ENCODE results near the gene DSG3.

DSG3 gene, protein sequence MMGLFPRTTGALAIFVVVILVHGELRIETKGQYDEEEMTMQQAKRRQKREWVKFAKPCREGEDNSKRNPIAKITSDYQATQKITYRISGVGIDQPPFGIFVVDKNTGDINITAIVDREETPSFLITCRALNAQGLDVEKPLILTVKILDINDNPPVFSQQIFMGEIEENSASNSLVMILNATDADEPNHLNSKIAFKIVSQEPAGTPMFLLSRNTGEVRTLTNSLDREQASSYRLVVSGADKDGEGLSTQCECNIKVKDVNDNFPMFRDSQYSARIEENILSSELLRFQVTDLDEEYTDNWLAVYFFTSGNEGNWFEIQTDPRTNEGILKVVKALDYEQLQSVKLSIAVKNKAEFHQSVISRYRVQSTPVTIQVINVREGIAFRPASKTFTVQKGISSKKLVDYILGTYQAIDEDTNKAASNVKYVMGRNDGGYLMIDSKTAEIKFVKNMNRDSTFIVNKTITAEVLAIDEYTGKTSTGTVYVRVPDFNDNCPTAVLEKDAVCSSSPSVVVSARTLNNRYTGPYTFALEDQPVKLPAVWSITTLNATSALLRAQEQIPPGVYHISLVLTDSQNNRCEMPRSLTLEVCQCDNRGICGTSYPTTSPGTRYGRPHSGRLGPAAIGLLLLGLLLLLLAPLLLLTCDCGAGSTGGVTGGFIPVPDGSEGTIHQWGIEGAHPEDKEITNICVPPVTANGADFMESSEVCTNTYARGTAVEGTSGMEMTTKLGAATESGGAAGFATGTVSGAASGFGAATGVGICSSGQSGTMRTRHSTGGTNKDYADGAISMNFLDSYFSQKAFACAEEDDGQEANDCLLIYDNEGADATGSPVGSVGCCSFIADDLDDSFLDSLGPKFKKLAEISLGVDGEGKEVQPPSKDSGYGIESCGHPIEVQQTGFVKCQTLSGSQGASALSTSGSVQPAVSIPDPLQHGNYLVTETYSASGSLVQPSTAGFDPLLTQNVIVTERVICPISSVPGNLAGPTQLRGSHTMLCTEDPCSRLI

DNA sequence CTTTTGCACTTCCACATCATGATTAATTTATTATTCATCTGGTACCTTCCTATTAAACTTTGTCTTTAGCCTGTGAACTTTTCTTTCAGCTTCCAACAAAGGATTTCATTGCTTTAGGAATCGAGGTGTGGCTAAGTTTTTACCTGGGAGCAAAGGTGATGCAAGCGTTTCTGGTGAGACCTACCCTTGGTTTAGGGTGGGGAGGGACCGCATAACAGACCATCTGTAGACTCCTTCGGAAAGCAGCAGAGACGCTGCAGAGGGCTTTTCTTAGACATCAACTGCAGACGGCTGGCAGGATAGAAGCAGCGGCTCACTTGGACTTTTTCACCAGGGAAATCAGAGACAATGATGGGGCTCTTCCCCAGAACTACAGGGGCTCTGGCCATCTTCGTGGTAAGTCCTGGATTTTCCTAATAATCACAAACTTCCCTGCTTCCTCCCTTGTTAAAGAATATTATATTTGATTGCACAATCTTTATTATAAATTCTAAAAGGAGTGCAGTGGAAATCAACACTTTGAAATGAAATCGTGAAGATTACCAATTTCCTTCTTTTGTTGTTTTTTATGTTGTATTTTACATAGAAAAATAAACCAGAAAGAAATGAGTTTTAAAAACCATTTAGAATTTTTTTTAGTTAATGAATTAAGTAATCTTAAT is at the start of gene DSG3:
Gene DSG3, plus strand, starts transcription at position 212 of the 662 bp plus-strand sequence. Its CDS starts 137 bp downstream, at position 349.
- no peak for DNase-seq

DNA sequence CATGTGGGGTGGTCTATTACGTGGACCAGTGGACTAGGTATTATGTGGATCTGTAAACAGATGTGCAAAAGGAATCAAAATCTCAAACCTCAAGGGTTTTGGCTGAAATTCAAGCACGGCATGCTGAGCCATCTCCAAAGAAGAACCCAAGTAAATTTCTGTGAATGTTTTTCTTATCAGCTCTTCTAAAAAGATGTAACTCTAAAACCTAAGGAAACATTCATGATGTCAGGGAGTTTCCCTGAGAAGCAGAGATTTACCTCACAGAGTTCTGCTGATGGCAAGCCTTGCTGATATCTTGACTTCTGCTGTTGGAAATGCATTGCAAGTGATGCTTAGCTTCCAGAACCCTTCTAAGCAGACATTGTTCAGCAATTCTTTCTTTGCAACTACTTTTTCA is 49.4 kb upstream of the DSG3 start:
- DNase-seq: no peak

DNA sequence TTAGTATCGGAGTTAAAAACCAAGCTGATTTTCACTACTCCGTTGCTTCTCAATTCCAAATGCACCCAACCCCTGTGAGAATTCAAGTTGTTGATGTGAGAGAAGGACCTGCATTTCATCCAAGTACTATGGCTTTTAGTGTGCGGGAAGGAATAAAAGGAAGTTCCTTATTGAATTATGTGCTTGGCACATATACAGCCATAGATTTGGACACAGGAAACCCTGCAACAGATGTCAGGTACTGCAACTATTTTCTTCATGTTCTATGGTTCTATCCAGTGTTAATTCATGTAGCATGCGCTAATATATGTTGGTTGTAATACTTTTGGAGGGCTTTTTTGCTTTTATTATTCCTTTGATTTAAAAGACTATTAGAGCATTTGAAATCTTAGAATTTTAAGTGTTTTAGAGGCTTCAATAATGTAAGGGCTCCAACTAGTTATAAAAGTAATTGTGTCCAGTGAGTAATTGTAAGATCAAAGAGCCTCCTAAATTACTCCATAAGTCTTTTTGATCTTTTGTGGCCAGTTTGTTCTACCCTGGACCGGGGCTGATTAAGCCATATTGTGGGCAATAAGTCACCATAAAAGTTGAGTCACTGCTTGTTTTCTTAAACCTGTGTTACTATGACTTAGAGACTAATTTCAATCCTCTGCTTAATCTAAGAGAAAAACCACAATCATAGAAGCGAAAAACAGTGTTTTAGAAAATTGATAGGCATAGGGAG is 48.1 kb upstream of the DSG3 start:
- no peak for DNase-seq

DNA sequence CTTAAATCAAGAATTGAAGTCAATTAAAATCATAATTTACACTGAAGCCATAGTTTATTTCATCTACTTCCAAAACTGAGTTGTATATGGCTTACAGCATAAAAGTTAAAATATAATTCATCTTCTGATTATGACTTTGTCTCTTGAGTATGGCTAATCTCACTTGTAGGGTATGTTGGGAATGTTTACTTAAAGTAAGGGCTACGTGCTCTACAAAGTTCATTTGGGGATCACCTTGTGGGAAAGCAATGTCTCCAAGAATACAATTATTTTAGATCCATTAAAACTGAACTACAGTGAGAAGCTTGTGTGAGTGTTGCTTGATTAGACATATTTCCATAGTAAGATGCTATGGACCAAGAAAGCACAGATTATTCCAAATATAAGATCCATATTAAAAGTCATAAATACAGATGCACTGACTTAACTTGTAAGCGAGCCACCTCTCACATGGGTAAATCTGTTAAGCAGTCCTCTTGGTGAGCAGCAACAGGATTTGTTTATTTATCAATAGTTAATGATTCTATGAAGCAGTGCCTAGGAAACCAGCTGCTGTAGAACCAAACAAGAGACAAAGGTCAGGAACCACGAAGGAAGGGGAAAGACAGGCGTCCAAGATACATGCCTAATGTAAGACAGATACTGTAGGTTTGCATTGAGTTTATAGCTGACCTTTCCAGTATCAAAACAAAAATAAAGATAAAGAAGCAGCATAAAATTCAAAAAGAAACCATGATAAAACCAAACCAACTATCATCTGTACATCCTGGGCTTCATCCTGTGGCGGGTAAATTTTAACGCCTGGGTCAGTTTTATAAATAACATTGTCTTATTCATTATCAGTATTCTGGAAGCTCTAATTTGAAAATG is 46.1 kb upstream of the DSG3 start:
- DNase-seq: no peak

DNA sequence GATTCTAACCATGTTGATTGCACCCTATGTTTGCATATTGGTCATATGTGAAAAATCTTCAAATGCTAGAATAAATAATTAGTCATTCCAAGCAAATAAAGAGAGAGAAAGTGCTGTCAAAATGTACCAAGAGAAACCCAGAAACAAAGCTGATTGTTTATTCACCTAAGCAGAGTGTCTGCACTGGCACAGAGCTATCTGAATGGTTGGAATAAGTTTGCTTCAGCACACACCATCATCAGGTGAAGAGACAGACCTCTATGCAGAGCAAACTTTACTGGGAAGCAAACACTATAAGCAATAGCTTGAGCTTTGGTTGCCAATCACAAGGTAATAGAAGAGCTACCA is 45.5 kb upstream of the DSG3 start:
- no peak for DNase-seq

DNA sequence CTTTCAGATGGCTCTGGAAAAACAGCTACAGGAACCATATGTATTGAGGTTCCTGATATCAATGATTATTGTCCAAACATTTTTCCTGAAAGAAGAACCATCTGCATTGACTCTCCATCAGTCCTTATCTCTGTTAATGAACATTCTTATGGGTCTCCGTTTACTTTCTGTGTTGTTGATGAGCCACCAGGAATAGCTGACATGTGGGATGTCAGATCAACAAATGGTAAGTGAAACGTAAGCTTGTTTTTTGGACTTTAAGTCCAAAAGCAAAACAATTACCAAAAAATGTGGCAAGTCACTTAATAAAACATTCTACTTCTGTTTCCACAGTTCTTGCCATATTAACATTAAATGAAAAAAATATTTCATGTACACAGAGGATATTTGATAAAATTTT is 44.1 kb upstream of the DSG3 start:
- no peak for DNase-seq

DNA sequence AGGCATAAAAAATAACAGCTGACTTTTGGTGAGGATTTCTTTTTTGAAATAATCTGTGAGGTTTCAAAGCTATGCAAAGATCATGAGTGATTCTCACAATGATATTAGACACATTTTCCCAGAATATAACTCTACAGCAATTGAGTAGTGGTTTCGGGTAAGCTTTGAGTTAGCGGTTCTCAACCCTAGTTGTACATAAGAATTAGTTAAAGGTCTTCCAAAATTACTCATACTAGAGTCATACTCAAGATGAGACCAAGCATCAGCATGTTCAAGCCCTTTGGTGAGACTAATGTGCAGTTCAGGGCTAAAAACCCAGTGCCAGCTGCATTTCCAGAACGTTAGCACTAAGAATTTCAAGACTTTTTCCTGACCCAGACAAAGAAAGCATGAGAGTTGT is 39.9 kb upstream of the DSG3 start:
- no peak for DNase-seq

DNA sequence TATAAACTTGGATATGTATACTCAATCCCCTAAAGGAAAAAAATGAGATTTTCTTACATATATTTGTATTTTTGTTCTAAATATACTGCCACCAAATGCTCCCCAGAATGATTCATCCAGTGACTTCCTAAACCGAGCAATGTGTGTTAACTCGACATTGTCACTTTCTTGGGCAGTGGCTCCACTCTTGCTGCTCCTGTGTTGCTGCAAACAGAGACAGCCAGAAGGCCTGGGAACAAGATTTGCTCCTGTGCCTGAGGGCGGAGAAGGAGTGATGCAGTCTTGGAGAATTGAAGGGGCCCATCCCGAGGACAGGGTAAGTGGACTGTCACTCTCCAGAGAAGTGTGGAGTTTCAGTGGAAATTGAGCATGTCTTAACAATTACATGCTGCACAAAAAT is 38.3 kb upstream of the DSG3 start:
- DNase-seq: no peak

DNA sequence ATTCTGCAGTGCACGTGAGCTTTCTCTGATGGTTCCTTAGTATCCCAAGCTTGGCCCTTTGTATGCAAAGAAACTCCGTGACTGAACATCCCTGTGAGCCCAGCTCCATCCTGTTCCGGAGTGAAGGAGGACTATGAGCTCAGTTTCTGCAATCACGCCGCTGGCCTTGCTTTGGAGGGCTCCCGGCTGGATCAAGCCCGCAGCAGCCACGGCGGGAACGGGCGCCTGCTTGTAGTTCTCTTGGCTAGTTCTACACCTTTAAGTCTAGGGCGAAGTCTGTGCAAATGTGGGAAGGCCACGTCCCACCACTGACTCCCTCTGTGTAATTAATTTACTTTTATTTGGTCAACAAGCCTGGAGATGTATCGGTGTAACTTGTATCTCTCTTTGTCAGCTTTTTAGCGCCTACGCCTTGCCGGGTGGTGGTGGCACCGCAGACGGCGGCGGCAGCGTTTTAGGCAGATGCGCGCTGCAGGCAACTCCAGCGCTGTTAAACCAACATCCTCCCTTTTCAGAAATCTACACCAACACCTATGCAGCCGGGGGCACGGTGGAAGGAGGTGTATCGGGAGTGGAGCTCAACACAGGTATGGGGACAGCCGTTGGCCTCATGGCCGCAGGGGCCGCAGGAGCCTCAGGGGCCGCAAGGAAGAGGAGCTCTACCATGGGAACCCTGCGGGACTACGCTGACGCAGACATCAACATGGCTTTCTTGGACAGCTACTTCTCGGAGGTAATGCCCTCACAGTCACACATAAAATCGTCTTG is 36.6 kb upstream of the DSG3 start:
- DNase-seq: no peak

DNA sequence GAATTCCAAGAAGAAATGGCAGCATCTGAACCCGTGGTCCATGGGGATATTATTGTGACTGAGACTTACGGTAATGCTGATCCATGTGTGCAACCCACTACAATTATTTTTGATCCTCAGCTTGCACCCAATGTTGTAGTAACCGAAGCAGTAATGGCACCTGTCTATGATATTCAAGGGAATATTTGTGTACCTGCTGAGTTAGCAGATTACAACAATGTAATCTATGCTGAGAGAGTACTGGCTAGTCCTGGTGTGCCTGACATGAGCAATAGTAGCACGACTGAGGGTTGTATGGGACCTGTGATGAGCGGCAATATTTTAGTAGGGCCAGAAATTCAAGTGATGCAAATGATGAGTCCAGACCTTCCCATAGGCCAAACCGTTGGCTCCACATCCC is 34.4 kb upstream of the DSG3 start:
- DNase-seq: no peak

DNA sequence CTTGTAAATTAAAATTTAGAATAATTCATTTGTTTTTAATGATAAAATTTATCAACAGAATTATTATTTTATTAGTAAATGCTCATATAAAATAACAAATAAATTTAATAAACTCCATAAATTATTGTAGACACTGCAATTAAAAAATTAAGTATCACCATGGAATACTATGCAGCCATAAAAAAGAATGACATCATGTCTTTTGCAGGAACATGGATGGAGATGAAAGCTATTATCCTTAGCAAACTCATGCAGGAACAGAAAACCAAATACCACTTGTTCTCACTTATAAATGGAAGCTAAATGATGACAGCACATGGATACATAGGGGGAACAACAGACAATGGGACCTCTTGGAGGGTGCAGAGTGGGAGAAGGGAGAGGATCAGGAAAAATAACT is 29.7 kb upstream of the DSG3 start:
- DNase-seq: no peak

DNA sequence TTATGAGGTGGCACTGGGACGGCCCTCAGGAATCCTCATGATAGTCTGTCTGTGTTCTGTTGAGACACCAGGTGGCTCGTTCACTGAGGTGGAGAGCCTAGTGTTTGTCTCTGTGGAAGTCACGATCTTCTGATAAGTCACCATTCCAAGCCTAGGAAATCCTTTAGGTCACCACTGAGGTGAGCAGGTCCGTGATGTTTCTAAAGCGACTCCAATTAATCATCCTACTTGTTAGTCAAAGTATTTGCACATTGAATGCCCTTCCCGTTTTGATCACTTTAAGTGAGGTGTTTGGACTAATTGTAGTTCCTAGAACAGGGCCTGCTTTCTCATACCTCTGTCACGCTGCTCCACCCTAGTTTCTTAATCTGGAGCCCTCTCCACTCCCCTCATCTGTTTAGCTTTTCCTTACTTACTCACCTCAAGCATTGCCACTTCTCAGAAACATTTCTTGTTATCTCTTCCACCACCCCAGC is 28.0 kb upstream of the DSG3 start:
- no peak for DNase-seq

DNA sequence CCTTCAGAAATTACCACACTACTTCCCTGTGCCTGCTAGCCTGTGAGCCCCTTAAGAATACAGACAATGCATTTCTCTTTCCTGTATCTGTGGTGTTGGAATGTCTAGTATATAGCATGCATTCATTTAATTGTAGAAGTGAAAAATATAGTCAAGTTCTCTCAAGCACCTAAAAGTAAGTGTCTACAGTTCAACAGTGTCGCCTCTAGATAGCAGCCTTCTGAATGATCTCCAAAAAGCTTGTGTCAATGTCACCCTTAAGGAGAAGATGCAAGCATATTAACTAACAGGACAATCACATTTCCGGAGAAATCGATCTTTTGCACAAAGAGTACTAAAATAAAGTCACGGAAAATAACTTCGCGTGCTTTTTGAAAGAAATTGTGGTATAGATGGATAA is 27.5 kb upstream of the DSG3 start:
- DNase-seq: no peak

DNA sequence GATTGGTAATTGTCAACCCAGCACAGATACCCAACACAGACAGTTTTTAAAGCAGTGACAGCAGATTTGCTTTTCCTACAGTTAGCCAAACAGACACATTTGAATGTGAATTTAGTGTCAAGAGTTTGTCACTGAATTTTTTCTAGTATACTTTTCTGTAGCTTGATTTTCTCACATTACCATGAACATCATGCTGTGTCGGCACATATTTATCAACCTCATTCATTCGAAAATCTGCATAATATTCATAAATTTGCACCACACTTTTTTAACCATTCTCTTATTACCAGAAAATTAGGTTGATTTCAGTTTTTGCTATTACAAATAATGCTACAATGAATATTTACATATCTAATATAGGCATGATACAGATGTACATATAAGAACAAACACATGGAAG is 27.0 kb upstream of the DSG3 start:
- no peak for DNase-seq

DNA sequence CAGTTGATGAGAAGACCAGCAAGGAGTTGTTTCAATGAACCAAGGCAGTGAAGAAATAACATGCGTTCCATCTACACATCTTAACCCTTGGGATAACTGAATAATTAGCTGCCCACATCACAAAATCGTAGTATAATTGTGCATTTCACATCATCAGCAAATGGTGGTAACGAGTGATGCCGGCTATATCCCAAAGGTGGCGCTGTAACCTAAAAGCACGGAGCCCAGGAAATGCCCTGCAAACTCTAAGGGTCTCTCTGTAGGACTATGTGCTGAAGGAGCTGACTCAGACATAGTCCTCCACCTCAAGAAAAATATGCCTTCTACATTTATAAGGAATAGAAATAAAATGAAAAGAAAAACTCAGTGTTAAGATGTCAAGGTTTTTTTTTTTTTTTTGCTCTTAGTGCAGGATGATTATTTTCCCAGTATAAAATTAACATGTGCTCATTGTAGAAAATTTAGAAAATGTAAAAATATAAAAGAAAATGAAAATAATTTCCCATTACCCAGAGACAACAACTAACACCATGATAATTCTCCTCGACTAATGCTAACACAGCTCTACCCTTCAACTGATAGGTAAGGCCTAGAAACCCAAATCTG is 23.1 kb upstream of the DSG3 start:
- no peak for DNase-seq

DNA sequence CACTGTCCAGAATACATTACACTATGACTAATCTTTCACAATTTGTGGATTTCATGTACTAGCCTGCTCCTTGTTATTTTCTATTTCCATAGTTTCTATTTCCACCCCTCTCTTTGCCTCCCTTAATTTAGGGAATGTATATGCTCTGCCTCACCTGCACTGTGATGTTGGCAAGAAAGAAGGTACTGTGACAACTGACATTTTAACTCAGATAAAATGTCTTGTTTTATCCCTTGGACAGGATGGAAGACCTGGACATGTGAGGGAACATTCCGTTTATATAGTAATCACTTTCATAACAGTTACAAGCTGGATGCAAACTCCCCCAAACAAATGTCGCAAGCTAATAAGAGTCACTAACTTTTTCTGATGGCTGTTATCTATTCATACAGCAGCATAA is 21.5 kb upstream of the DSG3 start:
- DNase-seq: no peak

DNA sequence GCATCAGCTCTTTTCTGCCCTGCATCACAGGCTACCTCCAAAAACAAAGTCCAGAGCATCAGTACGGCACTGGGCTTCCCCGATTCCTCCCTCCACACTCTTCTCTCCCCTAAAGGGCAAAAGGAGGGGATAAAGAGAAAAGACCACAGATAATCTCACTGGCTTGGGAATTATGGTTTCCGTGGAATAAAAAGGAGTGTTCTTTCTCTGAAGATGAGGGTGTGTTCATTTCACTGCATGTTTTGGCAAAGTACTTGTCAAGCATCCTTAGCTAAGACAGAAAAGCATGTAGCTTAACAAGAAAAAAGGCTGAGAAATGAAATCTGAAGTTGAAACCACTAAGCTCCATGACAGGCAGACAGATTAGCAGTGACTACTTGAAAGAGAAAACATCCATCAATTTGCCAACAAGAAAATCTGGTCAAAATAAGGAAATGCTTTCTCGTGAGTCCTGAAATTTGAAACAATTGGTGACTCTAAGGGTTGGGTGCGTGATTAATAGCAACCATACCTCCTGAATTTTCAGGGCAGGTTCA is 20.6 kb upstream of the DSG3 start:
- DNase-seq: no peak

DNA sequence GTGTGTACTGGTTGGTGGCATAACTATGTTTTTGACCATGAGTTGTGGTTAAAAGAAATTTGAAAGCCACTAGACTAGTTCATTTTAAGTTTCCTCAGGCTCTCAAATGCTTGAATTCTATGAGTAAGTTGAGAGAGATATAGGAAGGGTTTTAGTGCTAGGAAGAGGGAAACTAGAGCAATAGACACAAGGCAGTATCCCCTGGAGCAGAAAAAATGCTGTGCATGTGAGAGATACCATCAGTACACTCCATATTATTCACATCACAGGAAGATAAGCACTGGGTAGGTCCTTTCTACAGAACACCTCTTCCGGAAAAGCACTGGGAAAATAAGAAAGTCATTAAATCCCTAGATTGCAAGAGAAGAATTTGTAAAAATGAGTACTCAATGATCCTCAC is 19.3 kb upstream of the DSG3 start:
- no peak for DNase-seq

DNA sequence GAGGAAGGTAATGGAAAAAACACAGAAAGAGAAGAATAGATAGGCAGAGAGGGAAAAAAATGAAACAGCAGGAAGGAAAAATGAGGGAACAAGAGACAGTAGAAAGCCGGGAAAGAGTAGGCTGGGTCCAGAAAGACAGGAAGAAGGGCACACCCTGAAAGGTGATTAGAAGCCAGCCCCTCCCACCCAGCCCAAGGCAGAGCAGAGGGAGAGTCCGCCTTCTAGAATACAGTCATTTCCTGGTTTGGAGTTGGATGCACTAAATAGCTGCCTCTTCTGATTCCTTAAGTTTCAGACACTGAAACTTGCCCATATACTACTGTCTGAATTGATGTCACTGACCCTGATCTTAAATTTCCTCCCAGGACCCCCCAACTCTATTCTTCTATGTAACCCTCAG is 17.9 kb upstream of the DSG3 start:
- DNase-seq: no peak

DNA sequence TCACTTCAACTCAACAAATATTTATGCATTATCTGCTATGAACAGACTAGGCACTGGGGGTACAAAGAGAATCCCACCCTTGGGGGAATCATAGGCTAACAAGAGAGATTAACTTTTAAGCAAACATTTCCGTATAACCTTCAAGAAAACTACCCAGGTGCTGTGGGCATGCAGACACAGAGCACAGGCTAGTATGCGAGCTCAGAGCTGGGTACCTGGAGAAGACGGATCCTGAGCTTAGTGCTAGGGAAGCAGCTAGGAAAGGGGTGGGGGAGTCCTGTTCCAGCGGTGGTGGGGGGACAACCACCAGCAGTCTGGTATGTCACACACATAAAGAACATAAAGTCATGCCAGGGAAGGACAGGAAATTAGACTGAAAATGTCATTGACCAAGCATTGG is 17.5 kb upstream of the DSG3 start:
- no peak for DNase-seq
